Ovary (tissue), 9 donors: Measurements from ENCODE around the gene BRAF. TPM values are rescaled to one million over a fixed set of nuclear protein-coding genes. Genes with fewer than 3 reads are reported as not detected.
"Not testable (repeated sequence)": the region's sequence is repeated elsewhere in the genome, so short reads cannot be mapped to it uniquely, and the experiment has no call there.

Experiments used
- DNase-seq, 5 donors: peaks; one replicate each; pipeline ENCODE4 v3.0.0-alpha.2; 2019 to 2020
- H3K27ac ChIP-seq, 2 donors: fragments of 200-600 bp; one replicate each; pipeline versions ENCODE4 v1.5.1 to v1.8.0; 2019 to 2022
- H3K27me3 ChIP-seq: fragments of 200-600 bp; one replicate; pipeline ENCODE4 v1.8.0; 2022
- H3K36me3 ChIP-seq: fragments of 200-600 bp; sonication (generic); one replicate; pipeline ENCODE4 v1.5.1; 2019
- H3K4me1 ChIP-seq: one replicate; pipeline ENCODE4 v1.8.1; 2013; ENCODE audit warnings: mild to moderate bottlenecking, moderate library complexity; ENCODE audit not compliant: insufficient read depth
- H3K4me3 ChIP-seq: fragments of 200-600 bp; sonication (generic); one replicate; pipeline ENCODE4 v1.5.1; 2017
- H3K9me3 ChIP-seq, 2 donors: fragments of 200-600 bp in 1 of 2; sonication (generic) in 1 of 2; one replicate each; pipeline versions ENCODE4 v1.5.1 to v1.8.1; 2013 to 2019; ENCODE audit warnings: mild to moderate bottlenecking in 1 of 2, moderate library complexity in 1 of 2
- CTCF ChIP-seq, 3 donors: fragments of 450-650 bp in 2 of 3; fragments of 200-600 bp in 1 of 3; IDR thresholded peaks; one replicate each; pipeline versions ENCODE4 v1.5.1 to v1.8.0; 2016 to 2022; ENCODE audit warnings: antibody characterized with exemption in 3 of 3, mild to moderate bottlenecking in 1 of 3
- EP300 ChIP-seq: sonication (generic); formaldehyde crosslinking; IDR thresholded peaks from one replicate; pipeline ENCODE4 v1.6.1; 2017; ENCODE audit warnings: antibody characterized with exemption
- POLR2A ChIP-seq: fragments of 450-650 bp; IDR thresholded peaks from one replicate; pipeline ENCODE4 v1.6.1; 2017; ENCODE audit warnings: antibody characterized with exemption, mild to moderate bottlenecking, moderate library complexity
- WGBS, 3 donors: extraction: QIAGEN DNeasy Blood & Tissue Kit in 1 of 3; methylation state at CpG; one replicate each; pipeline versions ENCODE4 v1.1.5 to v1.1.7; 2013 to 2017; 5-methylcytosine and 5-hydroxymethylcytosine counted together
- intact Hi-C, 4 donors: fragments of 100-400 bp; cut with DNase I; formaldehyde crosslinking; loops; one replicate each; pipeline versions ENCODE4 v1.11.0 to v1.15.1; 2022 to 2023
- polyA plus RNA-seq, 2 donors: library from polyadenylated mRNA; stranded (reverse); fragments of 200-250 nt in 1 of 2; fragments of 350-450 nt in 1 of 2; fragmentation: Illumina TruSeq in 1 of 2; extraction: RNeasy Lipid Tissue Mini Kit (QIAGEN cat#74804) in 1 of 2; gene quantifications; one replicate each; pipeline ENCODE4 v1.2.3, GENCODE V29; 2013 to 2014
- total RNA-seq, 7 donors: library from RNA; depleted of rRNA in 2 of 7; stranded (reverse); fragments of >200 nt in 2 of 7; fragmentation: NEBNext Ultra II Directional in 3 of 7; extraction: Animal tissue kit (Norgen Biotek cat#: 25700) in 3 of 7; gene quantifications; one replicate each; pipeline versions ENCODE4 v1.1.0 to v1.2.4, GENCODE V29; 2016 to 2023
- donor health status: DM: no; HTN: no; CAD: no; lungs with moderate emphysema.
- donor health status: DM: no; HTN: no; CAD: no.
- donor health status: Bipolar disorder and iron deficiency.
- donor health status: DM: yes; HTN: yes; CAD: no.
- donor health status: DM: no; HTN: no; CAD: no.
- donor health status: DM: yes; HTN: yes; CAD: no.

The BRAF gene
- total and polyA plus RNA-seq, 9 donors: 8.3 to 52.0 (median 41.2) TPM

GRCh38 chr7:140828741-140829140 lies 96.0 kb downstream of the BRAF start:
- no peak for DNase-seq
- intact Hi-C loops: no loop called here
- WGBS, 3 donors: 81 to 90% (median 81%) methylated on average over 1 of the region's 1 CpG
- H3K27me3 ChIP-seq: no peaks in the 10 kb centered on the region
- no peaks in the 10 kb centered on the region for H3K9me3 ChIP-seq
- H3K27ac ChIP-seq: no peak overlapping the region
- no peaks in the 10 kb centered on the region for H3K36me3 ChIP-seq
- no peak overlapping the region for H3K4me3 ChIP-seq
- no peak for TF ChIP-seq POLR2A
- no peak for TF ChIP-seq EP300
- TF ChIP-seq CTCF (IDR thresholded peaks at IDR 0.05): no peak
- H3K4me1 ChIP-seq: no peaks in the 10 kb centered on the region

DNA sequence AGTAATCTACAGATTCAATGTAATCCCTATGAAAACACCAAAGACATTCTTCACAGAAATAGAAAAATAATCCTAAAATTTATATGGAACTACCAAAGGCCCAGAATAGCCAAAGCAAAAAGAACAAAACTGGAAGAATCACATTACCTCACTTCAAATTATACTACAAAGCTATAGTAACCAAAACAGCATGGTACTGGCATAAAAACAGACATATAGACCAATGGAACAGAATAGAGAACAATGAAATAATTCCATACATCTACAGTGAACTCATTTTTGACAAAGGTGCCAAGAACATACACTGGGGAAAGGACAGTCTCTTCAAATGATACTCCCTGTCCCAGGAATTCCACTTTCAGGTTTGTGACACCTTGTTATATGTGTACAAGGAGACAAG lies 107.3 kb downstream of the BRAF start:
- H3K4me1 ChIP-seq, H3K36me3 ChIP-seq, H3K27me3 ChIP-seq, H3K27ac ChIP-seq, H3K9me3 ChIP-seq, H3K4me3 ChIP-seq, DNase-seq: not testable (repeated sequence)
- intact Hi-C loops: loop anchor here in 1 of 4 donors (10.0 kb wide), 1 partner anchor 107 kb away; the partner anchor contains the start of gene BRAF

DNA sequence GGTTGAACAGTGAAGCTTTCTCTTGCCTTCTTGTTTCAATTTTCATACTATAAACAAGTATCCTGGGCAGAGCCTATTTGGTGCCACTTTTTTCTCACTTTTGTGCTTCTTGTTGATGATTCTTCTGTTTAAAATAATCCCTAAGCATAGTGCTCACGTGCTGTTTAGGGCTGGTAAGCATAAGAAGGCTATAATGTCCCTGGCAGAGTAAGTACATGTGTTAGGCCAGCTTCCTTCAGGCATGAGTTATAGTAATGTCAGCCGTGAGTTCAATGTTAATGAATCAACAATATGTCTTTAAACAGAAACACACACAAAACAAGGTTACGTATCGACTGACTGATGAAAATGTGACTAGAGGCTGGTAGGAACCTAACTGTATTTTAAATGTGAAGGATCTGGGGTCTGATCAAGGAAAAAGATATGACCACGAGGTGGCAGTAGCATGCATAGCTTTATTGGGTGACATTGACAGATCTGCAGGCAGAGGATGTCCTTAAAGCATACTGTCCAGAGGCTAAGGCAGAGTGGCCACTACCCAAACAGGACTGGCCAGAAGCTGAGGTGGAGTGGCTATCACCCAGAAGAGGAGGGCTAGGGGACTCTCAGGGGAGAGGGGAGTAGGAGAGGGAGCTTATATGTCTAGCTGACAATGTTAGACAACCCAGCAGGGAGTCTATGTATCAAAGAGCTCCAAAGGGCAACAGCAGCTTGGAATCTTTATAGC lies 113.7 kb downstream of the BRAF start:
- Histone ChIP-seq H3K9me3 (no peaks in the 10 kb centered on the region), H3K36me3 (no peaks in the 10 kb centered on the region), H3K4me3 (no peak overlapping the region), H3K27me3 (no peaks in the 10 kb centered on the region), H3K4me1 (no peaks in the 10 kb centered on the region), H3K27ac (no peak overlapping the region)
- peak in 4 of 5 donors; percentile 21 to 50 (median 36) for DNase-seq
- intact Hi-C loops: loop anchor here in 1 of 4 donors (5.0 to 10.0 kb wide), 2 partner anchors 114 to 201 kb away; partner anchors contain the start of genes BRAF and MRPS33
- TF ChIP-seq POLR2A (no peak), CTCF (IDR thresholded peaks at IDR 0.05) (peak; percentile 24 to 57 (median 45)), EP300 (no peak)
- WGBS, 3 donors: 25 to 33% (median 27%) methylated on average over 5 of the region's 5 CpGs

GRCh38 chr7:140810385-140810784 lies 114.3 kb downstream of the BRAF start:
- intact Hi-C loops: loop anchor here in 1 of 4 donors (5.0 to 10.0 kb wide), 2 partner anchors 114 to 202 kb away; partner anchors contain the start of genes BRAF and MRPS33
- H3K36me3 ChIP-seq: no peaks in the 10 kb centered on the region
- H3K27me3 ChIP-seq: no peaks in the 10 kb centered on the region
- no peak for TF ChIP-seq EP300
- no peak for TF ChIP-seq CTCF (IDR thresholded peaks at IDR 0.05)
- TF ChIP-seq POLR2A: no peak
- DNase-seq: no peak
- WGBS, 3 donors: 94 to 97% (median 96%) methylated on average over 9 of the region's 9 CpGs
- H3K4me3 ChIP-seq: no peak overlapping the region
- H3K27ac ChIP-seq: no peak overlapping the region
- H3K9me3 ChIP-seq: no peaks in the 10 kb centered on the region
- no peaks in the 10 kb centered on the region for H3K4me1 ChIP-seq

GRCh38 chr7:140778975-140779374 lies 145.8 kb downstream of the BRAF start:
- WGBS, 3 donors: 77 to 83% (median 81%) methylated on average over 2 of the region's 2 CpGs
- Histone ChIP-seq H3K4me3 (no peak overlapping the region), H3K9me3 (no peaks in the 10 kb centered on the region), H3K4me1 (no peaks in the 10 kb centered on the region), H3K27me3 (no peaks in the 10 kb centered on the region), H3K36me3 (no peaks in the 10 kb centered on the region), H3K27ac (no peak overlapping the region)
- intact Hi-C loops: no loop called here
- TF ChIP-seq POLR2A: no peak
- TF ChIP-seq CTCF (IDR thresholded peaks at IDR 0.05): no peak
- no peak for TF ChIP-seq EP300
- no peak for DNase-seq
